Stimulated activated CD4-positive, alpha-beta T cell treated with anti-CD3 and anti-CD28 coated beads, Interleukin-4, amount 100 ng/mL, for 48 hours (primary cell): ENCODE data around the gene ZSWIM4.

Source experiments
- DNase-seq, 2 donors: peaks; one replicate each; pipeline ENCODE4 v3.0.0-alpha.2; 2020; ENCODE audit warnings: low read depth in 2 of 2

Gene ZSWIM4

GRCh38 chr19:13812544-13812943, 17.3 kb downstream of the ZSWIM4 start:
- no peak for DNase-seq

GRCh38 chr19:13813147-13813546, 17.9 kb downstream of the ZSWIM4 start:
- no peak for DNase-seq

GRCh38 chr19:13814550-13814949, 19.3 kb downstream of the ZSWIM4 start:
- DNase-seq, result no peak

GRCh38 chr19:13817018-13817614, 21.9 kb downstream of the ZSWIM4 start:
- DNase-seq, result no peak

- no peak for DNase-seq
Observed at GRCh38 chr19:13817615-13818371, 22.6 kb downstream of the ZSWIM4 start.

- no peak for DNase-seq
Observed at GRCh38 chr19:13819238-13819637, 24.0 kb downstream of the ZSWIM4 start.

- DNase-seq, result no peak
Observed at GRCh38 chr19:13821292-13821691, 26.0 kb downstream of the ZSWIM4 start.

GRCh38 chr19:13823256-13823655, 28.0 kb downstream of the ZSWIM4 start:
- DNase-seq, result no peak

- no peak for DNase-seq
Observed at GRCh38 chr19:13823901-13824300, 28.7 kb downstream of the ZSWIM4 start.

- DNase-seq, result no peak
Observed at GRCh38 chr19:13824703-13825102, 29.5 kb downstream of the ZSWIM4 start.

- DNase-seq, result no peak
Observed at GRCh38 chr19:13825489-13826441, 30.5 kb downstream of the ZSWIM4 start.

- no peak for DNase-seq
Observed at GRCh38 chr19:13826652-13827235, 31.5 kb downstream of the ZSWIM4 start.

GRCh38 chr19:13827656-13828055, 32.4 kb downstream of the ZSWIM4 start:
- no peak for DNase-seq

GRCh38 chr19:13830114-13830740, 35.0 kb downstream of the ZSWIM4 start:
- DNase-seq, result no peak

- DNase-seq, result no peak
Observed at GRCh38 chr19:13830741-13831536, 35.7 kb downstream of the ZSWIM4 start.

- no peak for DNase-seq
Observed at GRCh38 chr19:13831537-13832467, 36.6 kb downstream of the ZSWIM4 start.

GRCh38 chr19:13833330-13834243, 38.3 kb downstream of the ZSWIM4 start:
- DNase-seq, result peak; percentile 93 to 95

- no peak for DNase-seq
Observed at GRCh38 chr19:13834244-13835069, 39.2 kb downstream of the ZSWIM4 start.
